IMR-90 (cell line): ENCODE measurements around the gene VAV3.

Experiments used
- CHD1 ChIP-seq: IDR thresholded peaks from 2 replicates; pipeline ENCODE4 v1.6.1; 2012; ENCODE audit warnings: low read depth, low read length, improper control_type of control experiment
- TF ChIP-seq, protein P1 (sequence below): conservative IDR thresholded peaks from 2 replicates; pipeline ENCODE4 v1.5.1; 2012; ENCODE audit warnings: mild to moderate bottlenecking, low read depth, low read length, improper control_type of control experiment
- TF ChIP-seq, protein P2 (sequence below): fragments of 150-350 bp; IDR thresholded peaks from 2 replicates; pipeline ENCODE4 v1.6.1; 2016; ENCODE audit warnings: low read depth, mild to moderate bottlenecking, low read length, moderate library complexity, borderline replicate concordance

DNA sequence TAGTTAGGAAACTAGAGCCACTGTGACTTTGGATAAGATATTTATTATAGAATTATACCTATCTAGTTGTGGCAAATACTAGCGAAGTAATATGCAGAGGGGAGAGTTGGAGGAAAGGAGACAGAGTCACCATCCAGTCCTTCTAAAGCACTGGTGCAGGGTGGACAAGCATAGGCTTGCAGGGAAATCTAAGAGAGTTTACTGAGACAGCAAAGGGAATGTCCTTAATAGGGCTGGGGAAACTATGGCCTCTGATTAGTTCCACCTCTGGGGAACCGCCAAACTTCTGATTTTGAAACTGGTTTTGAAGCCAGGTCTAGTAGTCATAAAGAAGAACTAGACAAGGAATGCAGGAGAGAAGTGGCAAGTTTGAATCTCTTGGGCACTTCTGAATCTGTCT, 407.9 kb downstream of the VAV3 start:
- TF ChIP-seq, protein P1, sequence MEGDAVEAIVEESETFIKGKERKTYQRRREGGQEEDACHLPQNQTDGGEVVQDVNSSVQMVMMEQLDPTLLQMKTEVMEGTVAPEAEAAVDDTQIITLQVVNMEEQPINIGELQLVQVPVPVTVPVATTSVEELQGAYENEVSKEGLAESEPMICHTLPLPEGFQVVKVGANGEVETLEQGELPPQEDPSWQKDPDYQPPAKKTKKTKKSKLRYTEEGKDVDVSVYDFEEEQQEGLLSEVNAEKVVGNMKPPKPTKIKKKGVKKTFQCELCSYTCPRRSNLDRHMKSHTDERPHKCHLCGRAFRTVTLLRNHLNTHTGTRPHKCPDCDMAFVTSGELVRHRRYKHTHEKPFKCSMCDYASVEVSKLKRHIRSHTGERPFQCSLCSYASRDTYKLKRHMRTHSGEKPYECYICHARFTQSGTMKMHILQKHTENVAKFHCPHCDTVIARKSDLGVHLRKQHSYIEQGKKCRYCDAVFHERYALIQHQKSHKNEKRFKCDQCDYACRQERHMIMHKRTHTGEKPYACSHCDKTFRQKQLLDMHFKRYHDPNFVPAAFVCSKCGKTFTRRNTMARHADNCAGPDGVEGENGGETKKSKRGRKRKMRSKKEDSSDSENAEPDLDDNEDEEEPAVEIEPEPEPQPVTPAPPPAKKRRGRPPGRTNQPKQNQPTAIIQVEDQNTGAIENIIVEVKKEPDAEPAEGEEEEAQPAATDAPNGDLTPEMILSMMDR: no peak
- no peak for TF ChIP-seq CHD1
- TF ChIP-seq, protein P2, sequence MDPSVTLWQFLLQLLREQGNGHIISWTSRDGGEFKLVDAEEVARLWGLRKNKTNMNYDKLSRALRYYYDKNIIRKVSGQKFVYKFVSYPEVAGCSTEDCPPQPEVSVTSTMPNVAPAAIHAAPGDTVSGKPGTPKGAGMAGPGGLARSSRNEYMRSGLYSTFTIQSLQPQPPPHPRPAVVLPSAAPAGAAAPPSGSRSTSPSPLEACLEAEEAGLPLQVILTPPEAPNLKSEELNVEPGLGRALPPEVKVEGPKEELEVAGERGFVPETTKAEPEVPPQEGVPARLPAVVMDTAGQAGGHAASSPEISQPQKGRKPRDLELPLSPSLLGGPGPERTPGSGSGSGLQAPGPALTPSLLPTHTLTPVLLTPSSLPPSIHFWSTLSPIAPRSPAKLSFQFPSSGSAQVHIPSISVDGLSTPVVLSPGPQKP: no peak
